ENCODE results near the gene AP5M1.

The AP5M1 gene

DNA sequence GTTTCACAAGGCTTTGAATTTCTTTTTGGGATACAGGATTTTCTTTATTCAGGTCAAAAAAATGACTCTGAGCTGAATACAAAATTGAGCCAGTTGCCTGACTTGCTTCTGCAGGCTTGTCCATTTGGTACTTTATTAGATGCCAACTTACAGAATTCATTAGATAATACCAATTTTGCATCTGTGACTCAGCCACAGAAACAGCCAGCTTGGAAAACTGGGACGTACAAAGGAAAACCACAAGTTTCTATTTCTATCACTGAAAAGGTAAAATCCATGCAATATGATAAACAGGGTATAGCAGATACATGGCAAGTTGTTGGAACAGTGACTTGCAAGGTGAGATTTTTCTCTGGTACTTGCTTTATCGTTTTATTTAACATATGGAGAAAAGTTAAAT, 5.8 kb downstream of the AP5M1 start:
- TF ChIP-seq FOXP2 (optimal IDR thresholded peaks at IDR 0.05; ENCODE audit: borderline replicate concordance, extremely low read depth, extremely low read length, insufficient read depth) (no peak), POLR2AphosphoS5 (IDR thresholded peaks at IDR 0.05; ENCODE audit: low read depth, low read length) (no peak), REST (IDR thresholded peaks at IDR 0.05; ENCODE audit: insufficient read depth in 1 of 2, low read depth in 2 of 2, low read length in 2 of 2) (no peak), TAF1 (IDR thresholded peaks at IDR 0.05; ENCODE audit: borderline replicate concordance, insufficient read depth, low read length) (no peak), SIN3A (IDR thresholded peaks at IDR 0.05; ENCODE audit: borderline replicate concordance, insufficient read depth, low read length) (no peak)

DNA sequence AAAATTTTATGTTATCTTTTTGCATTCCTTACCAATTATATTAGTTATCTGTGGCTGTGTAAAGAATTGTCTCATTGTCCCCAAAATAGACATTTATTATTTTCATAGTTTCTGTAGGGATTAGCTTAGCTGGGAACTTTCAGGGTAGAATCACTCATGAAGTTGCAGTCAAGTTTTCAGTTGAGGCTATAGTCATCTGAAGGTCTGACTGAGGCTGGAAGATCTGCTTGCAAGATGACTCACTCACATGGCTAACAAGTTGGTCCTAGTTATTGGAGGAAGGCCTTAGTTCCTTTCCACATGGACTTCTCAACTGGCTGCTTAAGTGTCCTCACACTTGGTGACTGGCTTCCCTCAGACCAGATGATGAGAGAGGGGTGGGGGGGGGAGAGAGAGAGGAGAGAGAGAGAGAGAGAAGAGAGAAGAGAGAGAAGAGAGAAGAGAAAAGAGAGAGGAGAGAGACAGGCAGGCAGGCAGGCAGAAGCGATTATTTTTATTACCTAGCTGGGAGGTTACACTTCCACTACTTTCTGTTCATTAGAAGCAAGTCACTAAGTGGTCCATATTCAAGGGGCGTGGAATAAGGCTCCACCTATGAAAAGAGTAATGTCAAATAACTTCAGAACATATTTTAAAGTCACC, 6.4 kb downstream of the AP5M1 start:
- TF ChIP-seq REST (IDR thresholded peaks at IDR 0.05; ENCODE audit: insufficient read depth in 1 of 2, low read depth in 2 of 2, low read length in 2 of 2): no peak
- no peak for TF ChIP-seq POLR2AphosphoS5 (IDR thresholded peaks at IDR 0.05; ENCODE audit: low read depth, low read length)
- TF ChIP-seq SIN3A (IDR thresholded peaks at IDR 0.05; ENCODE audit: borderline replicate concordance, insufficient read depth, low read length): no peak
- no peak for TF ChIP-seq FOXP2 (optimal IDR thresholded peaks at IDR 0.05; ENCODE audit: borderline replicate concordance, extremely low read depth, extremely low read length, insufficient read depth)
- TF ChIP-seq TAF1 (IDR thresholded peaks at IDR 0.05; ENCODE audit: borderline replicate concordance, insufficient read depth, low read length): no peak

GRCh38 chr14:57277062-57277461, 8.3 kb downstream of the AP5M1 start:
- no peak for TF ChIP-seq REST (IDR thresholded peaks at IDR 0.05; ENCODE audit: insufficient read depth in 1 of 2, low read depth in 2 of 2, low read length in 2 of 2)
- TF ChIP-seq FOXP2 (optimal IDR thresholded peaks at IDR 0.05; ENCODE audit: borderline replicate concordance, extremely low read depth, extremely low read length, insufficient read depth): no peak
- no peak for TF ChIP-seq POLR2AphosphoS5 (IDR thresholded peaks at IDR 0.05; ENCODE audit: low read depth, low read length)
- TF ChIP-seq TAF1 (IDR thresholded peaks at IDR 0.05; ENCODE audit: borderline replicate concordance, insufficient read depth, low read length): no peak
- no peak for TF ChIP-seq SIN3A (IDR thresholded peaks at IDR 0.05; ENCODE audit: borderline replicate concordance, insufficient read depth, low read length)

GRCh38 chr14:57287745-57288144, 19.0 kb downstream of the AP5M1 start:
- TF ChIP-seq SIN3A (IDR thresholded peaks at IDR 0.05; ENCODE audit: borderline replicate concordance, insufficient read depth, low read length) (no peak), REST (IDR thresholded peaks at IDR 0.05; ENCODE audit: insufficient read depth in 1 of 2, low read depth in 2 of 2, low read length in 2 of 2) (no peak), FOXP2 (optimal IDR thresholded peaks at IDR 0.05; ENCODE audit: borderline replicate concordance, extremely low read depth, extremely low read length, insufficient read depth) (no peak), POLR2AphosphoS5 (IDR thresholded peaks at IDR 0.05; ENCODE audit: low read depth, low read length) (no peak), TAF1 (IDR thresholded peaks at IDR 0.05; ENCODE audit: borderline replicate concordance, insufficient read depth, low read length) (no peak)
